Caco-2 (cell line): ENCODE results near the gene NCR2. TPM values are rescaled to one million over a fixed set of nuclear protein-coding genes. Genes with fewer than 3 reads are reported as not detected.

ENCODE experiments used
- BruUV-seq: library from RNA; stranded (reverse); fragments of 400-500 nt; replicated peaks from 2 replicates; lab custom pipeline; 2021; lab: Mats Ljungman, UMichigan
- CTCF ChIA-PET: fragments of 300-600 bp; sonication (Branson Sonifier 250); formaldehyde crosslinking; loops from one replicate; lab custom pipeline; 2022; ENCODE audit warnings: antibody characterized with exemption; lab: Charles Lee
- POLR2A ChIA-PET: fragments of 300-600 bp; sonication (Branson Sonifier 250); formaldehyde crosslinking; loops from one replicate; lab custom pipeline; 2022; ENCODE audit warnings: antibody characterized with exemption; lab: Charles Lee
- DNase-seq, 2 experiments: peaks; one replicate each; pipeline versions ENCODE4 v3.0.0 to v3.0.0-alpha.2; 2020 to 2022
- H3K27me3 ChIP-seq: replicated peaks from 2 replicates; pipeline ENCODE4 v1.6.0; 2011; ENCODE audit warnings: low read length; ENCODE audit not compliant: control insufficient read depth, insufficient read depth
- H3K36me3 ChIP-seq: 2 replicates; pipeline ENCODE4 v1.5.1; 2011; ENCODE audit warnings: low read length; ENCODE audit not compliant: control insufficient read depth, insufficient read depth
- H3K4me1 ChIP-seq: fragments of 250-450 bp; sonication (Bioruptor Pico); 2 replicates; pipeline ENCODE4 v1.5.1; 2020; ENCODE audit warnings: mild to moderate bottlenecking
- H3K4me3 ChIP-seq: 2 replicates; pipeline ENCODE4 v1.5.1; 2011; ENCODE audit warnings: low read depth, mild to moderate bottlenecking, control low read depth, low read length
- H3K9me3 ChIP-seq: fragments of 250-450 bp; sonication (Bioruptor Pico); 2 replicates; pipeline ENCODE4 v1.5.1; 2020; ENCODE audit warnings: mild to moderate bottlenecking, moderate library complexity
- H3K27ac Mint-ChIP-seq: one replicate; pipeline ENCODE4 v1.8.0; 2022; ENCODE audit warnings: mixed read lengths; ENCODE audit not compliant: unreplicated experiment
- H3K27me3 Mint-ChIP-seq: one replicate; pipeline ENCODE4 v1.8.0; 2022; ENCODE audit warnings: mixed read lengths; ENCODE audit not compliant: insufficient read depth, unreplicated experiment
- H3K36me3 Mint-ChIP-seq: one replicate; pipeline ENCODE4 v1.8.0; 2022; ENCODE audit warnings: mild to moderate bottlenecking, mixed read lengths; ENCODE audit not compliant: insufficient read depth, unreplicated experiment
- H3K4me1 Mint-ChIP-seq: one replicate; pipeline ENCODE4 v1.8.0; 2022; ENCODE audit warnings: low read depth, mixed read lengths; ENCODE audit not compliant: unreplicated experiment
- H3K4me3 Mint-ChIP-seq: one replicate; pipeline ENCODE4 v1.8.0; 2022; ENCODE audit warnings: mild to moderate bottlenecking, moderate library complexity, mixed read lengths; ENCODE audit not compliant: unreplicated experiment
- H3K9me3 Mint-ChIP-seq: one replicate; pipeline ENCODE4 v1.8.0; 2022; ENCODE audit warnings: mixed read lengths; ENCODE audit not compliant: unreplicated experiment
- CTCF ChIP-seq, 2 experiments: fragments of 200-600 bp in 1 of 2; IDR thresholded peaks; 1 replicate in 1 of 2; 2 replicates in 1 of 2; pipeline versions ENCODE4 v1.5.1 to v1.8.0; 2011 to 2022; ENCODE audit warnings: antibody characterized with exemption in 1 of 2, control low read depth in 1 of 2, inconsistent platforms in 1 of 2, low read depth in 1 of 2, low read length in 1 of 2, mild to moderate bottlenecking in 1 of 2, moderate library complexity in 1 of 2; ENCODE audit not compliant: insufficient read depth in 1 of 2, severe bottlenecking in 1 of 2, unreplicated experiment in 1 of 2
- intact Hi-C: fragments of 100-400 bp; cut with micrococcal nuclease; formaldehyde crosslinking; loops from one replicate; pipeline ENCODE4 v1.10.0; 2022; ENCODE audit not compliant: unreplicated experiment
- total RNA-seq: library from RNA; stranded (reverse); gene quantifications from 2 replicates; pipeline ENCODE4 v1.2.3, GENCODE V29; 2022

NCR2 gene
- total RNA-seq, 1 experiment from 2014 or later: not detected

GRCh38 chr6:41399424-41399823, 64.0 kb downstream of the NCR2 start:
- H3K4me3 Mint-ChIP-seq: no peak overlapping the region

More at GRCh38 chr6:41399424-41399823, 64.0 kb downstream of the NCR2 start:
- H3K9me3 ChIP-seq: peaks cover 12% of the 10 kb centered on the region; the same call in 1 of the 2 replicates
- H3K27me3 ChIP-seq: no peaks in the 10 kb centered on the region
- H3K9me3 Mint-ChIP-seq: peaks cover 26% of the 10 kb centered on the region
- CTCF ChIA-PET: no interaction called here
- H3K4me1 Mint-ChIP-seq: peaks cover 8% of the 10 kb centered on the region
- POLR2A ChIA-PET: no interaction called here
- peaks cover 9% of the 10 kb centered on the region for H3K27me3 Mint-ChIP-seq
- H3K27ac Mint-ChIP-seq: no peak overlapping the region
- no peaks in the 10 kb centered on the region for H3K4me1 ChIP-seq
- no TSS peak for BruUV-seq
- no peak for DNase-seq
- intact Hi-C loops: no loop called here
- no peaks in the 10 kb centered on the region for H3K36me3 Mint-ChIP-seq
- no peak for TF ChIP-seq CTCF (IDR thresholded peaks at IDR 0.05; ENCODE audit: insufficient read depth in 1 of 2, low read depth in 1 of 2, low read length in 1 of 2, severe bottlenecking in 1 of 2, unreplicated experiment in 1 of 2)
- no peaks in the 10 kb centered on the region for H3K36me3 ChIP-seq
- H3K4me3 ChIP-seq: no peak overlapping the region

Other genes with a start within 250 kb of the NCR2 start
- not detected in 2 replicates for gene TREML1, start 181.3 kb upstream of the NCR2 start, total RNA-seq
- not detected in 2 replicates for gene TREM2, start 172.5 kb upstream of the NCR2 start, total RNA-seq
- gene TREML2, start 134.5 kb upstream of the NCR2 start, total RNA-seq: not detected in 2 replicates
- gene TREML4, start 107.3 kb upstream of the NCR2 start, total RNA-seq: not detected in 2 replicates
- not detected in 2 replicates for gene TREM1, start 48.9 kb upstream of the NCR2 start, total RNA-seq
- 108 and 117 TPM in 2 replicates for gene FOXP4, start 210.8 kb downstream of the NCR2 start, total RNA-seq